PC-9 (cell line): ENCODE data around the gene CDK5.

Source experiments
- CTCF ChIP-seq: fragments of 200-600 bp; sonication (generic); conservative IDR thresholded peaks from 2 replicates; pipeline ENCODE4 v1.6.1; 2017; ENCODE audit warnings: mixed run types, antibody characterized with exemption, mild to moderate bottlenecking, moderate library complexity
- EZH2 ChIP-seq: fragments of 200-600 bp; sonication (generic); IDR thresholded peaks from 2 replicates; pipeline ENCODE4 v1.8.0; 2017; ENCODE audit warnings: antibody characterized with exemption, low read depth

- TF ChIP-seq CTCF (no peak), EZH2 (no peak)
Measured at GRCh38 chr7:151034312-151035025, 23.2 kb downstream of the CDK5 start.
